ENCODE data around the gene TRIM60.
A peak's percentile ranks its signal among the peaks of the same experiment; 100 is the strongest.
"Not testable (repeated sequence)": the region's sequence is repeated elsewhere in the genome, so short reads cannot be mapped to it uniquely, and the experiment has no call there.

TRIM60 gene

DNA sequence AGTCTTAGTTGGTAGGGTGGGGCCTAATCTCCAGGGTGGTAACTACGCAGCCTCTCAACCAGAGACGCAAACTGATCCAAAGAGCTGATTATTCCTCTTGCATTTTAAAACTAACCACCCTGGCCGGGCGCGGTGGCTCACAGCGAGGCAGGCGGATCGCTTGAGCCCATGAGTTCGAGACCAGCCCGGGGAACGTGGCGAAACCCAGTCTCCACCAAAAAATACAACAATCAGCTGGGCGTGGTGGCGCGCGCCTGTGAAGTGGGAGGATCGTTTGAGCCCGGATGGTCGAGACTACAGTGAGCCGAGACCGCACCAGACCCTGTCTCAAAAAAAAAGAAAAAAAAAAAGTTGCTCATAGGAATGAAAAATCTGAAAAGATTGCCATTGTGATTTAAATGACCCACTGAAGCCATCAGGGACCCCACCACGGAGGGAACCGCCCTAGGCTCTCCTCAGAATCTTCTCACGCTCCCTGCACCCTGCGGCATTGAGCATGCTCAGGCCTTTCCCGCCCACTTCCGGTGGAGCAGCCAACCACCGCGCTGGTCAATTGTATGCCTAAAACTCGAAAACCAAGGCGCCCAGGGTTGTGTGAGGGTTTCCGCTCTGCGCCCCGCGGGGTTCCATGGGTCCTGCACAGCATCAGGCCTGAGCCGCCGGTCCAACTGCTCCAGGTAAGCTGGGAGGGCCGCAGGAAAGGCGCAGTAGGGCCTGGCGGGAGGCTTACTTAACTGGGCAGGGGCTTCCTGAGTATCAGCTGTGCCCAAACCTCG is at the start of gene TRIM60:
Gene TRIM60 (plus strand): TSS at position 564 of the 776 bp plus-strand sequence. CDS start 8,074 bp downstream, outside the sequence.
- TF ChIP-seq CTCF (IDR thresholded peaks at IDR 0.05; ENCODE audit: unreplicated experiment in 3 of 3): no peak
- Mint-ChIP-seq H3K4me1 (no peaks in the 10 kb centered on the region), H3K4me3 (no peak within 1 kb of the TSS), H3K9me3 (no peaks in the 10 kb centered on the region), H3K27ac (no peak within 1 kb of the TSS), H3K27me3 (ENCODE audit: low read depth) (peaks cover 3% of the 10 kb centered on the region), H3K36me3 (ENCODE audit: low read depth) (no peaks in the 10 kb centered on the region)

DNA sequence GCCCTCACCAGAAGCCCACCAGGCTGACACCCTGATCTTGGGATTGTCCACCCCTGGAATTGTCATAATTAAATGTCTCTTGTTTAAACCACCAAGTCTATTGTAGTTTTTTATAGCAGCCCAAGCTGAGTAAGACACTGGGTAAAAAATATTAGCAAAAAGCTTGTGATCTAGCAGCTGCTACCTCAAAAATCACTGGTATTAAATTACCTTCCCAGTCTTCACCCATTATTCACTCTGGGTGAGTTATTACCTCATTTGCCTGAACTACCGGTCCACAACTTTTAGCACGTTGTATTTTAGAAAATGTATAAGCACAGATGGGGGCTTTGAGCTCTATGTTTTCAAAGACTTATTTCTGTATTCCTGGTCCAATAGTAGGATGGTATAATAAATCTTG is 42.3 kb upstream of the TRIM60 start:
- Mint-ChIP-seq H3K27me3 (ENCODE audit: low read depth) (no peaks in the 10 kb centered on the region), H3K9me3 (no peaks in the 10 kb centered on the region), H3K4me3 (no peak overlapping the region), H3K4me1 (peaks cover 29% of the 10 kb centered on the region), H3K27ac (peak overlapping the region in 1 of 3 experiments; percentile 74), H3K36me3 (ENCODE audit: low read depth) (no peaks in the 10 kb centered on the region)
- no peak for TF ChIP-seq CTCF (IDR thresholded peaks at IDR 0.05; ENCODE audit: unreplicated experiment in 3 of 3)

DNA sequence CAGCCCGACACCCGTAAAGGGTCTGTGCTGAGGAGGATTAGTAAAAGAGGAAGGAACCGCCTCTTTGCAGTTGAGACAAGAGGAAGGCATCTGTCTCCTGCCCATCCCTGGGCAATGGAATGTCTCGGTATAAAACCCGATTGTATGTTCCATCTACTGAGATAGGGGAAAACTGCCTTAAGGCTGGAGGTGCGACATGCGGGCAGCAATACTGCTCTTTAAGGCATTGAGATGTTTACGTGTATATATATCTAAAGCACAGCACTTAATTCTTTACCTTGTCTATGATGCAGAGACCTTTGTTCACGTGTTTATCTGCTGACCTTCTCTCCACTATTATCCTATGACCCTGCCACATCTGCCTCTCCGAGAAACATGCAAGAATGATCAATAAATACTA is 41.0 kb upstream of the TRIM60 start:
- not testable (repeated sequence) for H3K9me3 Mint-ChIP-seq; H3K27me3 Mint-ChIP-seq (ENCODE audit: low read depth); H3K36me3 Mint-ChIP-seq (ENCODE audit: low read depth); H3K4me3 Mint-ChIP-seq
- H3K27ac Mint-ChIP-seq: peak overlapping the region in 1 of 3 experiments; percentile 74
- peaks cover 29% of the 10 kb centered on the region for H3K4me1 Mint-ChIP-seq

DNA sequence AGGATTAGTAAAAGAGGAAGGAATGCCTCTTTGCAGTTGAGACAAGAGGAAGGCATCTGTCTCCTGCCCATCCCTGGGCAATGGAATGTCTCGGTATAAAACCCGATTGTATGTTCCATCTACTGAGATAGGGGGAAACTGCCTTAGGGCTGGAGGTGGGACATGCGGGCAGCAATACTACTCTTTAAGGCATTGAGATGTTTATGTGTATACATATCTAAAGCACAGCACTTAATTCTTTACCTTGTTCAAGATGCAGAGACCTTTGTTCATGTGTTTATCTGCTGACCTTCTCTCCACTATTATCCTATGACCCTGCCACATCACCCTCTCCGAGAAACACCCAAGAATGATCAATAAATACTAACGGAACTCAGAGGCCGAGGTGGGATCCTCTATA is 35.7 kb upstream of the TRIM60 start:
- H3K4me1 Mint-ChIP-seq; H3K36me3 Mint-ChIP-seq (ENCODE audit: low read depth): not testable (repeated sequence)

GRCh38 chr4:164997324-164997723 is 34.5 kb upstream of the TRIM60 start:
- Mint-ChIP-seq H3K4me1 (no peaks in the 10 kb centered on the region), H3K27me3 (ENCODE audit: low read depth) (no peaks in the 10 kb centered on the region), H3K36me3 (ENCODE audit: low read depth) (no peaks in the 10 kb centered on the region), H3K9me3 (no peaks in the 10 kb centered on the region), H3K4me3 (no peak overlapping the region), H3K27ac (no peak overlapping the region)
- no peak for TF ChIP-seq CTCF (IDR thresholded peaks at IDR 0.05; ENCODE audit: unreplicated experiment in 3 of 3)

More for the DNA sequence above, 35.7 kb upstream of the TRIM60 start:
- H3K27ac Mint-ChIP-seq: peak overlapping the region in 1 of 3 experiments; percentile 43
- not testable (repeated sequence) for H3K27me3 Mint-ChIP-seq (ENCODE audit: low read depth); H3K4me3 Mint-ChIP-seq; H3K9me3 Mint-ChIP-seq

DNA sequence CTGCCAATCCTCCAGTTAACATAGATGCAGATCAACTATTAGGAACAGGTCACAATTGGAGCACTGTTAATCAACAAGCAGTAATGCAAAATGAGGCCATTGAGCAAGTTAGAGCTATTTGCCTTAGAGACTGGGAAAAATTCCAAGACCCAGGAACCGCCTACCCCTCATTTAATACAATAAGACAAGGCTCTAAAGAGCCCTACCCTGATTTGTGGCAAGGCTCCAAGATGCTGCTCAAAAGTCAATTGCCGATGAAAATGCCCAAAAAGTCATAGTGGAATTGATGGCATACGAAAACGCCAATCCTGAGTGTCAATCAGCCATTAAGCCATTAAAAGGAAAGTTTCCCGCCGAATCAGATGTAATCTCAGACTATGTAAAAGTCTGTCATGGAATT is 33.9 kb upstream of the TRIM60 start:
- no peaks in the 10 kb centered on the region for H3K27me3 Mint-ChIP-seq (ENCODE audit: low read depth)
- H3K4me3 Mint-ChIP-seq: no peak overlapping the region
- no peak for TF ChIP-seq CTCF (IDR thresholded peaks at IDR 0.05; ENCODE audit: unreplicated experiment in 3 of 3)

DNA sequence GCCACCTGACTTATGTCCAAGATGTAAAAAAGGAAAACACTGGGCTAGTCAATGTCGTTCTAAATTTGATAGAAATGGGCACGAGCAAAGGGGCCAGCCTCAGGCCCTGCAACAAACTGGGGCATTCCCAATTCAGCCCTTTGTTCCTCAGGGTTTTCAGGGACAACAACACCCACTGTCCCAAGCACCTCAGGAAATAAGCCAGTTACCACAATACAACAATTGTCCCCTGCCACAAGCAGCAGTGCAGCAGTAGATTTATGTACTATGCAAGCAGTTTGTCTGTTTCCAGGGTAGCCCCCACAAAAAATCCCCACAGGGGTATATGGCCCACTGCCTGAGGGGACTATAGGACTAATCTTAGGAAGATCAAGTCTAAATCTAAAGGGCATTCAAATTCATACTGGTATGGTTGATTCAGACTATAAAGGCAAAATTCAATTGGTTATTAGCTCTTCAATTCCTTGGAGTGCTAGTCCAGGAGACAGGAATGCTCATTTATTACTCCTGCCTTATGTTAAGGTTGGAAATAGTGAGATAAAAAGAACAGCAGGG is 33.2 kb upstream of the TRIM60 start:
- not testable (repeated sequence) for H3K36me3 Mint-ChIP-seq (ENCODE audit: low read depth); H3K4me3 Mint-ChIP-seq; H3K4me1 Mint-ChIP-seq; H3K27me3 Mint-ChIP-seq (ENCODE audit: low read depth); H3K27ac Mint-ChIP-seq; H3K9me3 Mint-ChIP-seq

More for the DNA sequence above, 33.9 kb upstream of the TRIM60 start:
- Mint-ChIP-seq H3K36me3 (ENCODE audit: low read depth) (no peaks in the 10 kb centered on the region), H3K27ac (no peak overlapping the region), H3K4me1 (no peaks in the 10 kb centered on the region), H3K9me3 (no peaks in the 10 kb centered on the region)

GRCh38 chr4:165001957-165002356 is 29.8 kb upstream of the TRIM60 start:
- H3K27me3 Mint-ChIP-seq (ENCODE audit: low read depth); H3K36me3 Mint-ChIP-seq (ENCODE audit: low read depth): not testable (repeated sequence)

More at GRCh38 chr4:165001957-165002356, 29.8 kb upstream of the TRIM60 start:
- H3K27ac Mint-ChIP-seq: peak overlapping the region in 1 of 3 experiments; percentile 6
- H3K4me3 Mint-ChIP-seq, H3K4me1 Mint-ChIP-seq, H3K9me3 Mint-ChIP-seq: not testable (repeated sequence)
